HUDEP-2 (cell line): ENCODE measurements around the gene ITSN2.
"Not testable (repeated sequence)": the region's sequence is repeated elsewhere in the genome, so short reads cannot be mapped to it uniquely, and the experiment has no call there.

Experiments used
- DNase-seq, 76 experiments: peaks; one replicate each; lab custom pipeline; 2025; ENCODE audit not compliant: unreplicated experiment in 76 of 76; lab: John Stamatoyannopoulos, UW

The ITSN2 gene

DNA sequence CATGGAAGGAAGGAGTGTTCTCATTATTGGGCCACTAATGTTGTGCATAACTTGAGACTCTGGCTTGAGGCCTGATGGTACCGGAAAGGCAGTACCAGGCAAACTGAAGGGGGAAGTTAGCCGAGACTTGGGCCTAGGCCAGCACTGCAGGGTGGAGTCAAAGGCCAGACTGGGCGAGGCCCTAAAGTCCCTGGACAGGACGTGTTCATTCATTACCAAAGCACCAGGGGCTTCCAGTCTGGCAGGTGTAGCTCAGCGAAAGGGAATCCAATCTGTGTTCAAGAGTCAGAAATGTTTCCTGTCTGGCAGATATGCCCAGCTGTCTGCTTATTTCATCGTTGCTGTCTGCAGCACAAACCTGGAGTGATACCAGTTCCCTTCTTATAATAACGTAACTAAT lies 4.7 kb upstream of the ITSN2 start:
- peak in 69 of 76 experiments; percentile 6 to 79 (median 58) for DNase-seq

GRCh38 chr2:24363301-24363700 lies 3.0 kb upstream of the ITSN2 start:
- no peak for DNase-seq

DNA sequence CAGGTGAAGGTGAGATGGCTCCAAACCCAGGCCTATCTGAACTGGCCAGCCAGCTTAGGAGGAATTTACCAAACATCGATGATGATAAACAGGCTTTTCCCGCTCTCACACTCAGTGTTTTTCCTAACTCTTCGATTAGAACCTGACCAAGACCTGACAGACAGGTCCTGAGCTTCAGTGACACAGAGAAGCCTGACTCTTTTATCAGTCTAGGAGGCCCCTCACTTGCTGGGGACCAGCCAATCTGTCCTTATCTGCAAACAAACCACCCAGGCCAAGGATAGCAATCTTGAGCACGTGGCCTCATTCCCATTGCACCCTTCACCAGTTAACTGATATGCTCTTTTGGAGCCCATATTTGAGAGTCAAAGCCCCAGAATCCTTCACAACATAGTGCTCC lies 1.9 kb upstream of the ITSN2 start:
- peak in 71 of 76 experiments; percentile 4 to 84 (median 61) for DNase-seq

- DNase-seq, result no peak
Observed at GRCh38 chr2:24360963-24361330, 611 bp upstream of the ITSN2 start.

DNA sequence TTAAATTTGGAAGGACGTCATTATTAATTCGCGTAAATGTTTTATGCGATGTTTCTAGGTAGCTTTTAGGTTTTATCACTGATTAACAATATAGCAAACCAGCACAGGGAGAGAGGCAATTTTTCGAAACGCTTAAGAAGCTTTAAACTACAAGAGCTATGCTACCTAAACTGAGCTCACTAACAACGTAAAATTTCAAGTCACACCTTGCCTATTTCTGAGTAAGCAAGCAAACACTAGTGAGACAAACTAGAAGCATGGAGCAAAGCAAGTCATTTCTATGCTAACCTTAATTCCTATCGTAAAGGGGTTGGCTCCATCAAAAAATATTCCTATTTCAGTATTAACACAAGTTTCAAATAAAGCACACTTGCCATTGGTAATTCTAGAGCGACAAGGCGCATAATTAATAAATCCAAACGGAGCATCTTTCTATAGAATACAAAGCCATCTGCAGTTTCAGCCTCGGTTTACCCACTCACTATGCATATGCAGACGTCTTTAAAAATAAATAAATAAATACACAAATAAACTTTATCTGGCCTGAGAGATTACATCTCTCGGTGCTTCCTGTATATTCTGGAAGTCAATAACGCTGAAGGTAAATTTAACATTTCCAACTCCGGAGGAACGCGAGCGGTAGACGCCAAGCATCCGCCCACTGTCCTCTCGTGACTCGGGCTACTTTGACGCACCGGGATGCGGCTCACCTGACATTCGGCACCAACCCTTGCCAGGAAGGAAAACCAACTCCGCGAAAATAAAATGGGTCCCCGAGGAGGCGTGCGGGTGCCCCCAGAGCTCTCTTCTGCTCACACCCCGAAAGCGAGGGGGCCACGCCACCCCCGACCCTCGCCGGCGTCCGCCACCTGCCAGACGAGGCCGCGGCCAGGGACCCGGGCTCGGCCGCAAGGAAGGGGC lies 947 bp downstream of the ITSN2 start:
- DNase-seq, result peak in 6 of 76 experiments; percentile 8 to 40 (median 15)

GRCh38 chr2:24357767-24358166 lies 2.6 kb downstream of the ITSN2 start:
- not testable (repeated sequence) for DNase-seq

- not testable (repeated sequence) for DNase-seq
Observed at GRCh38 chr2:24357115-24357514, 3.2 kb downstream of the ITSN2 start.

DNA sequence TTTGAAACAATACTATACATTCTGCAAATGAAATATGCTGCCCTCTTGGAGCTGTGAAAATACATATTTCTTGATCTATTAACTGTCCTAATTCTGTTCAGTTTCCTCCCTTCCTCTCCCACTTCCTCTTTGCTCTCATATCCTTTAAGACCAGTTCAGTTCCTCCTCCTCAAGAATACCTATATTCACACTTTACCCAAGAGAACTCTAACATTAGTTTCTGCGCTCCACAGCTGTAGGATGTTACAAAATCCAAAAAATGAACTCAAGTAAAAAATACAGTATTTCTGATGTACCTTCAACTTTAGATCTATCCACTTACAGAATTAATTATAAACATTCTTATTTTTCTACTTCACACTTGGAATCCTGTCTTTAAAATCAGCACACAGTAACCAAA lies 5.4 kb downstream of the ITSN2 start:
- DNase-seq, result no peak

GRCh38 chr2:24354395-24354794 lies 5.9 kb downstream of the ITSN2 start:
- no peak for DNase-seq

- DNase-seq, result no peak
Observed at GRCh38 chr2:24353973-24354372, 6.4 kb downstream of the ITSN2 start.

DNA sequence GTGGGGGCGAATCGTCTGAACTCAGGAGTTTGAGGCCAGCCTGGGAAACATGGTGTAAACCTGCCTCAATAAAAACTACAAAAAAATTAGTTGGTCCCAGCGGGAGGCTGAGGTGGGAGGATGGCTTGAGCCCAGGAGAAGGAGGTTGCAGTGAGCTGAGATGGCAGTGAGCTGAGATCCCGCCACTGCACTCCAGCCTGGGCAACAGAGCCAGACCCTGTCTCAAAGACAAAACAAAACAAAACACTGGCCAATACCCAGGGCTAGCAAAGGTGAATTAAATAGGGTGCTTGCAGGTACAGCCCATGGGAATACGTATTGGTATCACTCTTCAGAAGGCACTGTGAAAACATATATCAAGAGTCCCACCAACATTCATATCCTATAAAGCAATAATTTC lies 7.0 kb downstream of the ITSN2 start:
- DNase-seq, result no peak

- DNase-seq, result no peak
Observed at GRCh38 chr2:24352664-24353063, 7.7 kb downstream of the ITSN2 start.

DNA sequence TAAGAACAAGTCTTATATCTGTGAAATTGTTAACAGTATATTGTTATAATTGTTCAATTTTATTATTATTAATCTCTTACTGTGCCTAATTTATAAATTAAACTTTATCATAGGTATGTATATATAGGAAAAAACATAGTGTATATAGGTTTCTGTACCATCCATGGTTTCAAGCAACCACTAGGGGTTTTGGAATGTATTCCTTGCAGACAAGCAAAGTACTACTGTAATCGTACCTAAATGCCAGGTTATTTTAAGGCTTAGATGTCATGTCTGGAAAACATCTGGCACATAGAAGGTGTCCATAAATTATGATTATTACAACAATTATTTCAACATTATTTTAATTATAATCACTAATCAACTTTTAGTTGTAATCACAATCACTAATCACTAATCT lies 8.4 kb downstream of the ITSN2 start:
- no peak for DNase-seq

GRCh38 chr2:24351627-24351938 lies 8.8 kb downstream of the ITSN2 start:
- no peak for DNase-seq

GRCh38 chr2:24350826-24351626 lies 9.3 kb downstream of the ITSN2 start:
- DNase-seq, result no peak

DNA sequence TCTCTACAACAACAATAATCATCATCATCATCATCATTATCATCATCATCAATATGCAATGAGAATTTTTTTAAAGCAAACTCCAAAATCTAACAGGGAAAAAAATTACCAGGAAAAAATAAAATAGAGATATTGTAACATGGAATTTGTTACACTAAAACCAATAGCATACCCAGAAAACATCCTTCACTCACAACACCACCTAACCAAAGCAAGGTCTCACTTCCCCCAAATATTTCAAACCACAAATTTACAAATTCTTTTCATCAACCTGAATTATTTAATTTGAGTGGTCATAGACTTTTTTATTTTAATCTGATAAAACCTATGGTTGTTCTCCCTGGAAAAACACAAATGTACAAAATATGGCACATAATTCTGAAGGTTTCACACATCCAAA lies 11.2 kb downstream of the ITSN2 start:
- no peak for DNase-seq

- DNase-seq, result peak in 5 of 76 experiments; percentile 11 to 46 (median 29)
Observed at GRCh38 chr2:24345937-24346336, 14.4 kb downstream of the ITSN2 start.

GRCh38 chr2:24343225-24343882 lies 17.0 kb downstream of the ITSN2 start:
- DNase-seq, result no peak

DNA sequence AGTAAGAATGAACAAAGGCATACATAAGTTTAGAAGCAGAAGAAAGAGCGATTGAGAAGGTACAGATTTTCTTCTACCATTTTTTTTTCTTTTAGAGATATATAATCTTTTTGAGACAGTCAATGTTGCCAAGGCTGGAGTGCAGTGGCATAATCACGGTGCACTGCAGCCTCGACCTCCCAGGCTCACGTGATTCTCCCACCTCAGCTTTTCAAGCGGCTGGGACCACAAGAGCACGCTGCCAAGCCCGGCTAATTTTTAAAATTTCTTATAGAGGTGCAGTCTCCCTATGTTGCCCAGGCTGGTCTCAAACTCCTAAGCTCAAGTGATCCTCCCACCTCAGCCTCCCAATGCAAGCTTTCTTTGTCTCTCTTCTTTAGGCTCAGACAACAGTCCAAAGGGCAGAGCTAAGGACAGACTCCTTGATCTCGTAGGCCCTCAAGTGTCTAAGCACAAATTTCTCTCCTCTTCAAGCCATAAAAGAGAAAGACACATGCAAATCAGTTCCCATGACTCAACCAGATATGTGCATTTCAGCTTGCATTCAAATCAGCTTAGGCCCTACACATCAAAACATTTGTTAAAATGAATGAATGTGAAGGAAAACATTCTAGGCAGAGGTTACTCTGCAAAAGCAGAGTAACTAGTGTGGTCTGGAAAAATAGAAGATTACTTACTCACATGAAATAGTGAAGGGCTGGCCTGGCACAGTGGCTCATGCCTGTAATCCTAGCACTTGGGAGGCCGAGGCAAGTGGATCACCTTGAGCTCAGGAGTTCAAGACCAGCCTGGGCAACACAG lies 18.0 kb downstream of the ITSN2 start:
- DNase-seq, result no peak

GRCh38 chr2:24339856-24340262 lies 20.5 kb downstream of the ITSN2 start:
- DNase-seq, result no peak

GRCh38 chr2:24339098-24339497 lies 21.2 kb downstream of the ITSN2 start:
- not testable (repeated sequence) for DNase-seq
